ENCODE measurements around the gene INPP5F.
"Not testable (repeated sequence)": the region's sequence is repeated elsewhere in the genome, so short reads cannot be mapped to it uniquely, and the experiment has no call there.

Gene INPP5F

GRCh38 chr10:119858063-119858462 lies 132.2 kb downstream of the INPP5F start:
- DNase-seq (ENCODE audit: extremely low spot score, insufficient read length, low read depth) (no peak), FAIRE-seq (no peak)

- FAIRE-seq (peak; percentile 70), DNase-seq (ENCODE audit: extremely low spot score, insufficient read length, low read depth) (no peak)
Measured at GRCh38 chr10:119859420-119860258, 133.8 kb downstream of the INPP5F start.

- FAIRE-seq: peak; percentile 38
- DNase-seq (ENCODE audit: extremely low spot score, insufficient read length, low read depth): no peak
Measured at GRCh38 chr10:119860866-119861607, 135.2 kb downstream of the INPP5F start.

- no peak for FAIRE-seq
- DNase-seq (ENCODE audit: extremely low spot score, insufficient read length, low read depth): no peak
Measured at GRCh38 chr10:119862524-119862923, 136.7 kb downstream of the INPP5F start.

- DNase-seq (ENCODE audit: extremely low spot score, insufficient read length, low read depth) (no peak), FAIRE-seq (peak; percentile 60)
Measured at GRCh38 chr10:119863951-119864565, 138.2 kb downstream of the INPP5F start.

- FAIRE-seq (no peak), DNase-seq (ENCODE audit: extremely low spot score, insufficient read length, low read depth) (no peak)
Measured at GRCh38 chr10:119865699-119866240, 139.9 kb downstream of the INPP5F start.

- FAIRE-seq: no peak
- no peak for DNase-seq (ENCODE audit: extremely low spot score, insufficient read length, low read depth)
Measured at GRCh38 chr10:119867317-119867716, 141.5 kb downstream of the INPP5F start.

- not testable (repeated sequence) for DNase-seq (ENCODE audit: extremely low spot score, insufficient read length, low read depth); FAIRE-seq
Measured at GRCh38 chr10:119869398-119869797, 143.5 kb downstream of the INPP5F start.

GRCh38 chr10:119871881-119872609 lies 146.2 kb downstream of the INPP5F start:
- peak; percentile 61 for FAIRE-seq
- DNase-seq (ENCODE audit: extremely low spot score, insufficient read length, low read depth): no peak

GRCh38 chr10:119872610-119872859 lies 146.7 kb downstream of the INPP5F start, which contains the start of gene MCMBP:
TSS of gene MCMBP (minus strand) at chr10:119872843. CDS start at chr10:119872584, 259 bp downstream.
- DNase-seq (ENCODE audit: extremely low spot score, insufficient read length, low read depth) (no peak), FAIRE-seq (no peak)

GRCh38 chr10:119872860-119873681 lies 147.2 kb downstream of the INPP5F start:
- DNase-seq (ENCODE audit: extremely low spot score, insufficient read length, low read depth): peak; percentile 74
- FAIRE-seq: peak; percentile 91

GRCh38 chr10:119878524-119878923 lies 152.7 kb downstream of the INPP5F start:
- FAIRE-seq: no peak
- no peak for DNase-seq (ENCODE audit: extremely low spot score, insufficient read length, low read depth)
